ENCODE results near the gene ARFRP1.

Gene ARFRP1

GRCh38 chr20:63690003-63690897 lies 17.5 kb downstream of the ARFRP1 start:
- no peak for DNase-seq

DNA sequence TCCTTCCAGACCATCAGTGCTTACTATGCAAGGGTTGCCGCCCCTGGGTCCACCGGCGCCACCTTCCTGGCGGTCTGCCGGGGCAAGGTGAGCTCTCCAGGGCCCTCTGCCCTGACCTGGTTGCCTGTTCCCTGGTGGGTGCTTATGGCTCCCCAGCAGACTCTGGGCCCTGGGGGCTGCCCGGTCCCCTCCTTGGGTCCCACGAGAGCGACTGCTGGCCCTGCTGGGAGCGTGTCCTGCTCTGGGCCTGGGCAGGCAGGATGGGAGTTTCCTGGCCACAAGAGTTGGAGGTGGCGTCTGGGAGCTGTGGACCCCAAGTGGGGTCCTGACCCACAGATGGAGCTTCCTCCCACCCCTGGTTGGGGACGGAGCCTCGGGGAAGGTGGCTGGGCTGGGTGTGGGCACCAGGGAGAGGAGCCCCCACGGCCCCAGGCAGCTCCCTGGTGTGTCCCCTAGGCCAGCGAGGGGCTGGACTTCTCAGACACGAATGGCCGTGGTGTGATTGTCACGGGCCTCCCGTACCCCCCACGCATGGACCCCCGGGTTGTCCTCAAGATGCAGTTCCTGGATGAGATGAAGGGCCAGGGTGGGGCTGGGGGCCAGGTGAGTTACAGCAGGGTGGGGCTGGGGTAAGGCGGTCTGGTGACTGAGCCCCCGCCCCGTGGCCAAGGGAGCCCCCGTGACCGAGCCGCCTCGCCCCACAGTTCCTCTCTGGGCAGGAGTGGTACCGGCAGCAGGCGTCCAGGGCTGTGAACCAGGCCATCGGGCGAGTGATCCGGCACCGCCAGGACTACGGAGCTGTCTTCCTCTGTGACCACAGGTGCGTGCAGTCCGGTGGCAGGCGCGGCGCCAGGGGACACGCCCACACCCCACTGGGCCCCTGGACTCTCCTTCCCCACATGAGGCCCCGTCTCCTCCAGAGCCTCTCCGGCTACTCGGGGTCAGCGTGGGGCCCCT lies 18.5 kb downstream of the ARFRP1 start:
- no peak for DNase-seq

- no peak for DNase-seq
Observed at GRCh38 chr20:63688228-63689045, 19.3 kb downstream of the ARFRP1 start.

DNA sequence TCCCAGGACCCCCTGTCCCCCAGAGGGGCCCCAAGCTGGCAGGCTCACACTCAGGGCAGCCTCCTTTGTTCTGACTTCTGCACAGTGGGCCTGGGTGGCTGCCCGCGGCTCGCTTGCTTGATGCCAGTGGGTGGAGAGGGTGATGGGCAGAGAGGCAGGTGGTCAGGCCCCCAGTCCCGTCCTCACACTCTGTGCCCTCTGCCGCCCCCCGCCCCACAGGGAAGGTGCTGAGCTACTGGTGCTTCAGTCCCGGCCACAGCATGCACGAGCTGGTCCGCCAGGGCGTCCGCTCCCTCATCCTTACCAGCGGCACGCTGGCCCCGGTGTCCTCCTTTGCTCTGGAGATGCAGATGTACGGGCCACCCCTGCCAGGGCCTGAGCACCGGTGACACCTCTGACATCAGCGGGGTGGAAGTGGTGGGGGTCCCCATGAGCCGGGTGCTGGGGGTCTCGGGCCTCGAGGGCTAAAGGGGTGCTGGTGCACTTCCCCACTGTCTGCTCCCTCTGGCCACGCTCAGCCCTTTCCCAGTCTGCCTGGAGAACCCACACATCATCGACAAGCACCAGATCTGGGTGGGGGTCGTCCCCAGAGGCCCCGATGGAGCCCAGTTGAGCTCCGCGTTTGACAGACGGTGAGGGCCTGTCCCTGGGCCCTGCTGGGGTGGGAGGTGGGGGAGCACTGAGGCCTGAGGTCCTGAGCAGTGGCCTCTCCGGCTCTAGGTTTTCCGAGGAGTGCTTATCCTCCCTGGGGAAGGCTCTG lies 20.2 kb downstream of the ARFRP1 start:
- DNase-seq, result no peak

- DNase-seq, result peak; percentile 46
Observed at GRCh38 chr20:63686492-63687321, 21.1 kb downstream of the ARFRP1 start.

DNA sequence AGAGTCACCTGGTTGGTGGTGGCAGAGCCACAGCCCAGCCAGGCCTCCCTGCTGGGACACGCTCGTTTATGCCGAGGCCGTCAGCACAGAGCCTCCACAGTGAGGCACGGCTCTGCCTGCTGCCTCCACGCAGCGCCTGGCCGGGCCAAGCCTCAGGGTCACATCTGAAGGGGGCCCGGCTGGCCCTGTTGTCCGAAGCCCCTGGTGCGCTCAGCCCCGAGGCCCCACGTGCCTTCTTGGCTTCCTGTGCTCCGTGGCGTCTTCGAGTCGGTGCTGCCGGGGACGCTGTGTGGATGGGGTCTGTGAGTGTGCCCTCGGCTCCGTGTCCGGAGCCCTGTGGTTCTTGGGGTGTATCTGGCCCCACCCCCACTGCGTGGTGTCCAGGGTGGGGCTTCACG lies 21.7 kb downstream of the ARFRP1 start:
- no peak for DNase-seq

DNA sequence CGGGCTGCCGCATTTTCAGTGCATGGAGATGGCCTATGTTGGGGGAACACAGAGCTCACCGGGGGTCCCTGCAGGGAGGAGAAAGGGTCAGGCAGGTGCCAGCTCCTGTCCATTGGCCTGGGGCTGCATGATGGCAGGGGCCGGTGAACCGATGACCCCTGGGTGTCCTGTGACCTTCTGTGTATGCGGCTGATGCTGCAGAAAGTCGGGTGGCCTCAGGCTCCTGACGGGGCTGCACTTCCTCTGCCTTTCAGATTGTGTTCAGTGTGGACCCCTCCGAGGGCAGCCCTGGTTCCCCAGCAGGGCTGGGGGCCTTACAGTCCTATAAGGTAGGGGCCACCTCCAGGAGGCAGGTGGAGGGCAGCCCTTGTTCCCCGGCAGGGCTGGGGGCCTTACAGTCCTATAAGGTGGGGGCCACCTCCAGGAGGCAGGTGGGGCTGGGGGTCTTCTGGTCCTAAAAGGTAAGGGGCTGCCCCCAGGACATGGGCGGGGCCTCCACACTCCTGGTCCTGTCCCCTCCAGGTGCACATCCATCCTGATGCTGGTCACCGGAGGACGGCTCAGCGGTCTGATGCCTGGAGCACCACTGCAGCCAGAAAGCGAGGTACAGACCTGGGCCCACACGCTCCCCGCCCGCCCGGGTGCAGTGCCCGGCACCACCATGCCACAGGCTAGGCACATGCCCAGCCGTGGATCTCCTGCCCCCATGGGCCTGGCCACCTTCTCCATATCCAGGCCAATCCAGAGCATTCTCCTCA lies 22.3 kb downstream of the ARFRP1 start:
- no peak for DNase-seq

DNA sequence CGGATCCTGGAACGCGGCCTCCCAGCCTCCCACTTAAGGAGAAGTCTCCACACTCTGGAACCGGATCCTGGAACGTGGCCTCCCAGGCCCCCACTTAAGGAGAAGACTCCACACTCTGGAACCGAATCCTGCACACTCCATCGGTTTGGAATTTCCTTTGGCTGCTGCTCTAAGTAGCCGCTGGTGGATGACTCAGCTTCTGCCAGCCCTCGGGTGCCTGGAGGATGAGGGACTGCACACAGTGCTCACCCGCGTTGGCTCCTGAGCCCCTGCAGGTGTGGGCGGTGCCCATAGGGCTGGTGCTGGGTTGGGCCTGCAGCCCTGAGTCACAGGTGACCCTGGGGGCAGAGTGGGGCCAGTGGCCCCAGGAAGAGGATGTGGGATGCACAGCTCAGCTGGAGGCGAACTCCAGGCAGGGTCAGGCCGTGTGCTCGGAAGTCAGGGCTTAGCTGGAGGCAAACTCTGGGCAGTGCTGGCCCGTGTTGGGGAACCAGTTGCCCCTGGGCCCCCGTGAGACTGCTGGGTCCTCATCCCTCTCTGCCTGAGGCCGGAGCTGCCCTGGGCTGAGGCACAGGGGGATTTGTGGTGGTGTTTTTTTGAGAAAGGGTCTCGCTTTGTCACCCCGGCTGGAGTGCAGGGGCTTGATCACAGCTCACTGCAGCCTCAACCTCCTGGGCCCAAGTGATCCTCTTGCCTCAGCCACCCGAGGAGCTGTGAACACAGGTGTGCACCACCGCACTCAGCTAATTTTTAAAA lies 25.2 kb downstream of the ARFRP1 start:
- DNase-seq, result no peak

- DNase-seq, result no peak
Observed at GRCh38 chr20:63681609-63682142, 26.1 kb downstream of the ARFRP1 start.

DNA sequence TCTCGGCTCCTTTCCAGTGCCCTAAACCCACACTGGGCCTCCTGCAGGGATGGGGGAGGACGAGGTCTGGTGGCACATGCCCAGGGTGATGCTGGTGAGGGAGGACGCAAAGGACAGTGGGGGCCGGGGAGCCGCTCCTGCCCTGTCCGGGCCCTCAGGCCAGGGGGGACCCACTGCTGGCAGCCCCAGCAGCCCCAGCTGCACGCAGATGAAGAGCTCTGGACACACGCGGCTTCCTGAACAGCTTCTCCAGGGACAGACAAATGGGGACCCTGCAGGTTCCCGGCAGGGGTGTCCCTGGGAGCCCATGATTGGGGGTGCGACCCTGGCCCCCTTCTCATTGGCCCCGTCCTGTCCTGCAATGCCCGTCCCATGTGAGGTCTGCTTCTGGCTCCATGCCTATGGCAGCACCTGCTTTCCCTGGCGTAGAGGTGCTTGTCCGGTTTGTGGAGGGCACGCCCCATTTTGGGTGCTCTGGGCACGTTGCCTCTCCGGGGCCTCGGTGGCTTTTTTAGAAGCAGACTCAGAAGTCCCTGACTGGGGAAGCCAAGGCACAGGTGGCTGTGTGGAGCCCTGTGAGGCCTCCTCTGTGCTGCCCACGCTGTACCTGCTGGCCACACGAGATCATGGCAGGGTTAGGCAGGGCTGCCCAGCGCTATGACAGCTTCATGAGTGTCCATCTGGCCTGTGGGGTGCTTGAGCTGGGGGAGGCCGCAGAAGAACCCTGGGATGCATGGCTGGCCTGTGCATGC lies 26.7 kb downstream of the ARFRP1 start:
- no peak for DNase-seq

DNA sequence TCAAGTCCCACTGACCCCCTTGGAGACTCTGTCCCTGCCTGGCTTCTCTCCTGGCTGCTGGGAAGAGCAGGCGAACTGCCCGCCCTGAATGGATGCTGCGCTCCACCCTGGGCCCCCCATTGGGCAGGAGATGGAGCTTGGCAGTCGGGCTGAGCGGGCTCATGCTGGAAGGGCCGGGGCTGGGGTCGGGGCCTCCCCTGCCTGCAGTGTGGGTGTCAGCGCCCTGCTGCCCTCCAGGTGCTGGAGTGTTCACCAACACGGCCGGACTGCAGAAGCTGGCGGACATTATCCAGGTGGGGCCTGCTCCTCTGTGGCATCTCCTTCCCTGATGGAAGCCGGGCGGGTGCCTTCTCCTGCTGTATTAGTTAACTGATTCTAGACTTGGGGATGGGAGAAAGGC lies 27.3 kb downstream of the ARFRP1 start:
- no peak for DNase-seq

DNA sequence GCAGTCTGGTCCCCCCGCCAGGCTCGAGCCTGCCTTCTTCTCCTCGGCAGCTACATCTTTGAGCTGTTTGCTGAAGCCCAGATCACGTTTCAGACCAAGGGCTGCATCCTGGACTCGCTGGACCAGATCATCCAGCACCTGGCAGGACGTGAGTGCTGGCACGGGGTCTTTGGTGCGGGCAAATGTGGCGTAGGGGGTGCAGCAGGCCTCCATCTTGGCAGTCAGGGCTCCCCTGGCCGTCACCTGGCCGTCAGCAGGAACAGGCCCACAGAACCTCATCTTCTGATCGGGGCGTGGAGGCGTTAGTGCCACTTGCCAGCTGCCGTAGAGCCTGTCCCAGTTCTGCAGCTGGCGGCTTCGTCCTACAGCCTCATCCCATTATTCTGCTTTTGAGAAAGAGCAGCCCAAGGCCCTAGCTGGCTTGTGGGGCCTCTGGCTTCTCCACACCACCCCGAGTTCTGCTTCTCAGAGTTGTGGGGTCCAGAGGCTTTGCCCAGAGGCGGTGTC lies 27.9 kb downstream of the ARFRP1 start:
- no peak for DNase-seq

DNA sequence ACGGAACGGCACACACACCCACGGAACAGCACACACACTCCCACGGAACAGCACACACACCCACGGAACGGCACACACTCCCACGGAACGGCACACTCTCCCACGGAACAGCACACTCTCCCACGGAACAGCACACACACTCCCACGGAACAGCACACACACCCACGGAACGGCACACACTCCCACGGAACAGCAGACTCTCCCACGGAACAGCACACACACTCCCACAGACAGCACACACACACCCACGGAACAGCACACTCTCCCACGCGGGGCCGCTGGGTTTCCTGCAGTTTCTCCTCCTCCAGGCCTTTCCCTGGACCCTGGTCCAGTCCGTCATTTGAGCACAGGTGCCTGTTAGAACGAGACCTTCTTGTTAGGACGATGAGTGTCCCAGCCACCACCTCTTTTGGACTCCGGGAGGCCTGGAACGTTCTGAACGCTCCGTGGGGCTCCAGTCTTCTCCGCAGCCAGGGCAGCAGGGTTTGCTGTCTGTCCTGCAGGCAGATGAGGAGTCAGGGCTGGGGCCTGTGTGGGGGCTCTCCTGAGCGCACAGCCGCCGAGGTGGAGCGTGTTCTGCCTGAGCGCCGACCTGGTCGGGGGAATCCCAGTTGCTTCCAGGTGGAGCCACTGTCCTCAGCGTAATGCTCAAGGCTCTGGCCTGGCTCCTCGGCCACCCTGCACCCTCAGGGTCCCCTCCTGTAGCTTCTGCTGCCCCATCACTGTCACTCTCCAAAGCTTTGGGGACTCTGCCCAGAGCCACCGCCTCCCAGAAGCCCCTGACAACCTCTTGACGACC lies 28.9 kb downstream of the ARFRP1 start:
- DNase-seq, result no peak

DNA sequence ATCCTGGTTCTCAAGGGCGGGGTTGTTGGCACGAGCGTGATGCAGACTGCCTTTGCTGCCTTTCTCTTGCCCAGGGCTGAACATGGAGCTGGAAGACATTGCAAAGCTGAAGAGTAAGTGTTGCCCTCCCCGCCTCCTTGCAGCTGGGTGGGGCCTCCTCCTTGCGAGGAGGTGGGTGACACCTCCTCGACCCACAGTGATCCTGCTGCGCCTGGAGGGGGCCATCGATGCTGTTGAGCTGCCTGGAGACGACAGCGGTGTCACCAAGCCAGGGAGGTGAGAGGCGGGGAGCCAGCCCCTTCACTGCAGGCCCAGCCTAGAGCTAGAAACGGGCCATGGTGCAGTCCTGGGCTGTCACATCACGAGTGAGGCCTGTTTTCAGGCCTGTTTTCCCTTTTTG lies 29.7 kb downstream of the ARFRP1 start:
- no peak for DNase-seq

DNA sequence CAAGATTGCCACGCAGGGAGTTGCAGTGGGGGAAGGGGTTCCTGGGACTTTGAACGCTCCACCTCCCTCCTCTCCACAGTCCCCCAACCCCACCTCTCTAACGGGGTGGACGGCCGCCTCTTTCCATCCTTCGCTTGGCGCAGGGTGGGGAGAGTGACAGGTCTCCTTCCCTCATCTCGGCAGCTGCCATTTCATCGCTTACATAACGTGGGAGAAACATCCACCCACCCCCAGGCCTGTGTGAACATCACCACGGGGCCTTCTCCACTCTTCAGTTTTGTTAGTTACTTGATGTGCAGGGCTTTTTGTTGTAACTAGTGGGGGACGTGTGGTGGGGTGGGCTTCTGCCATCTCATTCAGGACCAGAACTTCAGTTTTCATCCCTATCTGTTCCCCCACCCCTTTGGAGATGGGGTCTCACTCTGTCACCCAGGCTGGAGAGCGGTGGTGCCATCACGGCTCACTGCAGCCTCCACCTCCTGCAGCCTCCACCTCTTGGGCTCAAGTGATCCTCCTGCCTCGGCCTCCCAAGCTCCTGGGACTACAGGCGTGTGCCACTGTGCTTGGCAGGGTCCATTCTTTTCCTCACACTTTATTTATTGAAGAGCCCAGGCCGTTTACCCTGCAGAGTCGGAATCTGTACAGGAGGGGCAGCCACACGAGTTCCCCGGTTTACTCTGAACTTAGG lies 32.0 kb downstream of the ARFRP1 start:
- DNase-seq, result no peak

- no peak for DNase-seq
Observed at GRCh38 chr20:63673951-63674350, 33.8 kb downstream of the ARFRP1 start.

DNA sequence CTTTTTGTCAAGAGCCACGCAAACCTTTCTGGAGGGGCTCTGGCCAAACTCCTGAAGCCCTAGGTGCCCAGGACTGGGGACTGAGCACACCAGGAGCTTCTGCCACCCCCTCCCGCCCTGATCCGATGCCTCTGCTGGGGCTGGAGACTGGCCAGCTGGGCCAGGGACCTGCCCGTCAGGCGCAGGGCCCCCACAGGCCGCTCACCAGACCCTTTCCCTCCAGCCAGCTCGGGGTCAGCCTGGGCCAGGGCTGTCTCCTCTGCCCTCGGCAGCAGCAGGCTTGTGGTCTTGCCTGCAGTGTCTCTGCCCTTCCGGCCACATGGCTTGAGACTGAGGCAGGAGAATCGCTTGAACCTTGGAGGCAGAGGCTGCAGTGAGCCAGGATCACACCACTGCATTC lies 35.1 kb downstream of the ARFRP1 start:
- no peak for DNase-seq
